Liver (tissue), 9 donors: ENCODE measurements around the gene GPATCH2L. TPM values are rescaled to one million over a fixed set of nuclear protein-coding genes. Genes with fewer than 3 reads are reported as not detected.

Source experiments
- DNase-seq: peaks from one replicate; pipeline ENCODE4 v3.0.0-alpha.2; 2017; ENCODE audit warnings: low spot score
- H3K27ac ChIP-seq, 2 donors: one replicate each; pipeline ENCODE4 v1.7.0; 2013; ENCODE audit warnings: inconsistent platforms in 2 of 2, low read length in 2 of 2, control low read depth in 1 of 2, low read depth in 1 of 2, mild to moderate bottlenecking in 1 of 2
- H3K27me3 ChIP-seq, 4 donors: one replicate each; pipeline versions ENCODE4 v1.6.1 to v1.7.0; 2013; ENCODE audit warnings: low read length in 3 of 4, inconsistent platforms in 1 of 4, mild to moderate bottlenecking in 1 of 4, moderate library complexity in 1 of 4; ENCODE audit not compliant: control insufficient read depth in 4 of 4, insufficient read depth in 4 of 4
- H3K36me3 ChIP-seq, 4 donors: one replicate each; pipeline versions ENCODE4 v1.6.1 to v1.7.0; 2013; ENCODE audit warnings: low read length in 3 of 4, mild to moderate bottlenecking in 3 of 4, low read depth in 1 of 4, moderate library complexity in 1 of 4; ENCODE audit not compliant: control insufficient read depth in 4 of 4, insufficient read depth in 3 of 4
- H3K4me1 ChIP-seq, 4 donors: one replicate each; pipeline versions ENCODE4 v1.6.1 to v1.7.0; 2013; ENCODE audit warnings: low read length in 3 of 4, mild to moderate bottlenecking in 3 of 4, moderate library complexity in 1 of 4; ENCODE audit not compliant: control insufficient read depth in 4 of 4, insufficient read depth in 4 of 4
- H3K4me3 ChIP-seq, 3 donors: one replicate each; pipeline versions ENCODE4 v1.6.1 to v1.7.0; 2013; ENCODE audit warnings: low read length in 3 of 3, control low read depth in 1 of 3, low read depth in 1 of 3, mild to moderate bottlenecking in 1 of 3
- H3K9ac ChIP-seq, 2 donors: one replicate each; pipeline ENCODE4 v1.7.0; 2013; ENCODE audit warnings: low read length in 2 of 2, mild to moderate bottlenecking in 2 of 2, moderate library complexity in 2 of 2, control low read depth in 1 of 2, low read depth in 1 of 2
- H3K9me3 ChIP-seq, 4 donors: one replicate each; pipeline versions ENCODE4 v1.6.1 to v1.7.0; 2013; ENCODE audit warnings: low read length in 3 of 4; ENCODE audit not compliant: control insufficient read depth in 4 of 4
- ATF3 ChIP-seq: IDR thresholded peaks from 2 replicates; pipeline ENCODE4 v1.6.1; 2016; ENCODE audit warnings: antibody characterized with exemption
- EGR1 ChIP-seq, 2 donors: IDR thresholded peaks; 2 replicates each; pipeline ENCODE4 v1.6.1; 2016 to 2018; ENCODE audit warnings: antibody characterized with exemption in 2 of 2, low read depth in 2 of 2
- FOXA1 ChIP-seq: IDR thresholded peaks from 2 replicates; pipeline ENCODE4 v1.6.1; 2016; ENCODE audit warnings: antibody characterized with exemption
- FOXA2 ChIP-seq: IDR thresholded peaks from 2 replicates; pipeline ENCODE4 v1.6.1; 2016; ENCODE audit warnings: antibody characterized with exemption
- GABPA ChIP-seq, 2 donors: IDR thresholded peaks in 1 of 2; conservative IDR thresholded peaks in 1 of 2; 2 replicates each; pipeline ENCODE4 v1.6.1; 2016; ENCODE audit warnings: antibody characterized with exemption in 2 of 2, mild to moderate bottlenecking in 1 of 2, moderate library complexity in 1 of 2
- HNF4A ChIP-seq, 2 donors: conservative IDR thresholded peaks; 2 replicates each; pipeline ENCODE4 v1.6.1; 2016; ENCODE audit warnings: antibody characterized with exemption in 2 of 2, mild to moderate bottlenecking in 2 of 2
- HNF4G ChIP-seq: IDR thresholded peaks from 2 replicates; pipeline ENCODE4 v1.6.1; 2016; ENCODE audit warnings: antibody characterized with exemption
- JUND ChIP-seq, 2 donors: IDR thresholded peaks; 2 replicates each; pipeline ENCODE4 v1.6.1; 2016; ENCODE audit warnings: antibody characterized with exemption in 2 of 2
- NR2F2 ChIP-seq: IDR thresholded peaks from 2 replicates; pipeline ENCODE4 v1.6.1; 2016; ENCODE audit warnings: antibody characterized with exemption
- RAD21 ChIP-seq, 2 donors: IDR thresholded peaks; 2 replicates each; pipeline ENCODE4 v1.6.1; 2016; ENCODE audit warnings: antibody characterized with exemption in 2 of 2, mild to moderate bottlenecking in 2 of 2
- RXRA ChIP-seq, 2 donors: IDR thresholded peaks; 2 replicates each; pipeline ENCODE4 v1.6.1; 2017 to 2018; ENCODE audit warnings: antibody characterized with exemption in 2 of 2, mild to moderate bottlenecking in 1 of 2
- SP1 ChIP-seq: IDR thresholded peaks from 2 replicates; pipeline ENCODE4 v1.6.1; 2018; ENCODE audit warnings: antibody characterized with exemption, mild to moderate bottlenecking
- TAF1 ChIP-seq: conservative IDR thresholded peaks from 2 replicates; pipeline ENCODE4 v1.6.1; 2016; ENCODE audit warnings: antibody characterized with exemption, mild to moderate bottlenecking
- YY1 ChIP-seq: IDR thresholded peaks from 2 replicates; pipeline ENCODE4 v1.6.1; 2016; ENCODE audit warnings: antibody characterized with exemption, mild to moderate bottlenecking
- ZBTB33 ChIP-seq: IDR thresholded peaks from 2 replicates; pipeline ENCODE4 v1.6.1; 2016; ENCODE audit warnings: antibody characterized with exemption
- WGBS: extraction: QIAGEN DNeasy Blood & Tissue Kit; methylation state at CpG from one replicate; pipeline ENCODE4 v1.1.7; 2013; 5-methylcytosine and 5-hydroxymethylcytosine counted together
- polyA plus RNA-seq, 2 donors: library from polyadenylated mRNA; stranded (reverse) in 1 of 2; unstranded in 1 of 2; fragments of 200-250 nt in 1 of 2; fragments of >200 nt in 1 of 2; fragmentation: Nextera tagmentation in 1 of 2; extraction: Ambion mirVana in 1 of 2; gene quantifications; one replicate each; pipeline versions ENCODE4 v1.2.1 to v1.2.3, GENCODE V29; 2013 to 2015
- total RNA-seq, 2 donors: library from RNA; depleted of rRNA; stranded (reverse); fragments of >200 nt; gene quantifications; one replicate each; pipeline ENCODE4 v1.2.3, GENCODE V29; 2014
- TF ChIP-seq, protein P1 (sequence below): fragments of 150-350 bp; IDR thresholded peaks from 2 replicates; pipeline ENCODE4 v1.5.1; 2017; ENCODE audit warnings: improper control_type of control experiment, low read depth, low read length; ENCODE audit not compliant: missing input control
- TF ChIP-seq, protein P2 (sequence below): IDR thresholded peaks from 2 replicates; pipeline ENCODE4 v1.6.1; 2016; ENCODE audit warnings: antibody characterized with exemption
- TF ChIP-seq, protein P3 (sequence below): IDR thresholded peaks from 2 replicates; pipeline ENCODE4 v1.6.1; 2016; ENCODE audit warnings: antibody characterized with exemption, mild to moderate bottlenecking
- donor health status: healthy.
- donor health status: healthy.
- donor health status: healthy.
- donor health status: healthy.
- donor health status: healthy.

GPATCH2L gene
- total and polyA plus RNA-seq, 4 donors, result 4.5 to 39.5 (median 15.8) TPM

GRCh38 chr14:76252471-76252870, 100.7 kb downstream of the GPATCH2L start:
- WGBS, result 74% methylated on average over 3 of the region's 3 CpGs
- H3K4me3 ChIP-seq, result no peak overlapping the region
- H3K27ac ChIP-seq, result no peak overlapping the region
- H3K9me3 ChIP-seq, result no peaks in the 10 kb centered on the region
- H3K4me1 ChIP-seq, result peaks cover 0 to 4% (median 0%) of the 10 kb centered on the region in 4 donors
- no peak for DNase-seq
- TF ChIP-seq HNF4G, result no peak
- TF ChIP-seq SP1, result no peak
- no peak for TF ChIP-seq FOXA2
- no peak for TF ChIP-seq YY1
- TF ChIP-seq RXRA (IDR thresholded peaks at IDR 0.05), result no peak
- no peak for TF ChIP-seq GABPA (IDR thresholded peaks at IDR 0.05 in 1 of 2, conservative IDR thresholded peaks at IDR 0.05 in 1 of 2)
- H3K36me3 ChIP-seq, result no peaks in the 10 kb centered on the region
- no peak overlapping the region for H3K9ac ChIP-seq
- H3K27me3 ChIP-seq, result no peaks in the 10 kb centered on the region

GRCh38 chr14:76253111-76253510, 101.4 kb downstream of the GPATCH2L start:
- Histone ChIP-seq H3K9ac (no peak overlapping the region), H3K27me3 (no peaks in the 10 kb centered on the region), H3K9me3 (no peaks in the 10 kb centered on the region), H3K36me3 (no peaks in the 10 kb centered on the region), H3K27ac (no peak overlapping the region), H3K4me3 (no peak overlapping the region), H3K4me1 (peaks cover 0 to 4% (median 0%) of the 10 kb centered on the region in 4 donors)
- TF ChIP-seq, protein P1, sequence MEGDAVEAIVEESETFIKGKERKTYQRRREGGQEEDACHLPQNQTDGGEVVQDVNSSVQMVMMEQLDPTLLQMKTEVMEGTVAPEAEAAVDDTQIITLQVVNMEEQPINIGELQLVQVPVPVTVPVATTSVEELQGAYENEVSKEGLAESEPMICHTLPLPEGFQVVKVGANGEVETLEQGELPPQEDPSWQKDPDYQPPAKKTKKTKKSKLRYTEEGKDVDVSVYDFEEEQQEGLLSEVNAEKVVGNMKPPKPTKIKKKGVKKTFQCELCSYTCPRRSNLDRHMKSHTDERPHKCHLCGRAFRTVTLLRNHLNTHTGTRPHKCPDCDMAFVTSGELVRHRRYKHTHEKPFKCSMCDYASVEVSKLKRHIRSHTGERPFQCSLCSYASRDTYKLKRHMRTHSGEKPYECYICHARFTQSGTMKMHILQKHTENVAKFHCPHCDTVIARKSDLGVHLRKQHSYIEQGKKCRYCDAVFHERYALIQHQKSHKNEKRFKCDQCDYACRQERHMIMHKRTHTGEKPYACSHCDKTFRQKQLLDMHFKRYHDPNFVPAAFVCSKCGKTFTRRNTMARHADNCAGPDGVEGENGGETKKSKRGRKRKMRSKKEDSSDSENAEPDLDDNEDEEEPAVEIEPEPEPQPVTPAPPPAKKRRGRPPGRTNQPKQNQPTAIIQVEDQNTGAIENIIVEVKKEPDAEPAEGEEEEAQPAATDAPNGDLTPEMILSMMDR, result peak; percentile 12
- TF ChIP-seq TAF1 (no peak), YY1 (no peak), ZBTB33 (no peak), FOXA2 (peak; percentile 17), RXRA (IDR thresholded peaks at IDR 0.05) (peak; percentile 57 to 66), ATF3 (no peak), SP1 (no peak), EGR1 (IDR thresholded peaks at IDR 0.05; ENCODE audit: low read depth in 2 of 2) (no peak), HNF4G (no peak), FOXA1 (no peak), JUND (IDR thresholded peaks at IDR 0.05) (no peak), GABPA (IDR thresholded peaks at IDR 0.05 in 1 of 2, conservative IDR thresholded peaks at IDR 0.05 in 1 of 2) (no peak), NR2F2 (peak; percentile 62), HNF4A (conservative IDR thresholded peaks at IDR 0.05) (peak; percentile 25 to 33), RAD21 (IDR thresholded peaks at IDR 0.05) (peak; percentile 58 to 66)
- TF ChIP-seq, protein P2, sequence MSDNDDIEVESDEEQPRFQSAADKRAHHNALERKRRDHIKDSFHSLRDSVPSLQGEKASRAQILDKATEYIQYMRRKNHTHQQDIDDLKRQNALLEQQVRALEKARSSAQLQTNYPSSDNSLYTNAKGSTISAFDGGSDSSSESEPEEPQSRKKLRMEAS, result no peak
- TF ChIP-seq, protein P3, sequence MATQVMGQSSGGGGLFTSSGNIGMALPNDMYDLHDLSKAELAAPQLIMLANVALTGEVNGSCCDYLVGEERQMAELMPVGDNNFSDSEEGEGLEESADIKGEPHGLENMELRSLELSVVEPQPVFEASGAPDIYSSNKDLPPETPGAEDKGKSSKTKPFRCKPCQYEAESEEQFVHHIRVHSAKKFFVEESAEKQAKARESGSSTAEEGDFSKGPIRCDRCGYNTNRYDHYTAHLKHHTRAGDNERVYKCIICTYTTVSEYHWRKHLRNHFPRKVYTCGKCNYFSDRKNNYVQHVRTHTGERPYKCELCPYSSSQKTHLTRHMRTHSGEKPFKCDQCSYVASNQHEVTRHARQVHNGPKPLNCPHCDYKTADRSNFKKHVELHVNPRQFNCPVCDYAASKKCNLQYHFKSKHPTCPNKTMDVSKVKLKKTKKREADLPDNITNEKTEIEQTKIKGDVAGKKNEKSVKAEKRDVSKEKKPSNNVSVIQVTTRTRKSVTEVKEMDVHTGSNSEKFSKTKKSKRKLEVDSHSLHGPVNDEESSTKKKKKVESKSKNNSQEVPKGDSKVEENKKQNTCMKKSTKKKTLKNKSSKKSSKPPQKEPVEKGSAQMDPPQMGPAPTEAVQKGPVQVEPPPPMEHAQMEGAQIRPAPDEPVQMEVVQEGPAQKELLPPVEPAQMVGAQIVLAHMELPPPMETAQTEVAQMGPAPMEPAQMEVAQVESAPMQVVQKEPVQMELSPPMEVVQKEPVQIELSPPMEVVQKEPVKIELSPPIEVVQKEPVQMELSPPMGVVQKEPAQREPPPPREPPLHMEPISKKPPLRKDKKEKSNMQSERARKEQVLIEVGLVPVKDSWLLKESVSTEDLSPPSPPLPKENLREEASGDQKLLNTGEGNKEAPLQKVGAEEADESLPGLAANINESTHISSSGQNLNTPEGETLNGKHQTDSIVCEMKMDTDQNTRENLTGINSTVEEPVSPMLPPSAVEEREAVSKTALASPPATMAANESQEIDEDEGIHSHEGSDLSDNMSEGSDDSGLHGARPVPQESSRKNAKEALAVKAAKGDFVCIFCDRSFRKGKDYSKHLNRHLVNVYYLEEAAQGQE, result no peak
- no peak for DNase-seq
- WGBS, result 34% methylated on average over 8 of the region's 8 CpGs
